Omental fat pad (tissue), 4 donors: ENCODE measurements around the gene LYPD6B. TPM values are rescaled to one million over a fixed set of nuclear protein-coding genes. Genes with fewer than 3 reads are reported as not detected.

Experiments
- ATAC-seq: fragments of 150-250 bp; one replicate; pipeline ENCODE4 v1.9.1; 2016; ENCODE audit warnings: mild to moderate bottlenecking, moderate library complexity; ENCODE audit not compliant: low FRiP score
- DNase-seq: peaks from one replicate; pipeline ENCODE4 v3.0.0-alpha.2; 2019; ENCODE audit warnings: low spot score
- CTCF ChIP-seq, 3 donors: fragments of 450-650 bp; IDR thresholded peaks; one replicate each; pipeline ENCODE4 v1.5.1; 2016 to 2017; ENCODE audit warnings: antibody characterized with exemption in 3 of 3, mild to moderate bottlenecking in 3 of 3, moderate library complexity in 2 of 3
- total RNA-seq, 4 donors: library from RNA; depleted of rRNA; stranded (reverse); fragments of >200 nt; gene quantifications; one replicate each; pipeline ENCODE4 v1.1.0, GENCODE V29; 2016

The LYPD6B gene
- total RNA-seq, 4 donors from 2014 or later: 0.50 to 0.65 TPM; not detected in 2

- ATAC-seq (peak; percentile 87), DNase-seq (no peak)
- TF ChIP-seq CTCF (IDR thresholded peaks at IDR 0.05): no peak
Observed at GRCh38 chr2:149169656-149170055, 131.2 kb downstream of the LYPD6B start.

GRCh38 chr2:149170156-149170555, 131.7 kb downstream of the LYPD6B start:
- no peak for TF ChIP-seq CTCF (IDR thresholded peaks at IDR 0.05)
- no peak for DNase-seq
- ATAC-seq: no peak

GRCh38 chr2:149170911-149171310, 132.4 kb downstream of the LYPD6B start:
- TF ChIP-seq CTCF (IDR thresholded peaks at IDR 0.05): no peak
- ATAC-seq (no peak), DNase-seq (no peak)

- no peak for TF ChIP-seq CTCF (IDR thresholded peaks at IDR 0.05)
- ATAC-seq: no peak
- no peak for DNase-seq
Observed at GRCh38 chr2:149173220-149173619, 134.7 kb downstream of the LYPD6B start.

- ATAC-seq: no peak
- TF ChIP-seq CTCF (IDR thresholded peaks at IDR 0.05): no peak
- no peak for DNase-seq
Observed at GRCh38 chr2:149175956-149176355, 137.5 kb downstream of the LYPD6B start.

GRCh38 chr2:149178612-149179011, 140.1 kb downstream of the LYPD6B start:
- no peak for TF ChIP-seq CTCF (IDR thresholded peaks at IDR 0.05)
- ATAC-seq: no peak

GRCh38 chr2:149180226-149180875, 141.9 kb downstream of the LYPD6B start:
- no peak for TF ChIP-seq CTCF (IDR thresholded peaks at IDR 0.05)
- DNase-seq (no peak), ATAC-seq (no peak)

More at GRCh38 chr2:149178612-149179011, 140.1 kb downstream of the LYPD6B start:
- DNase-seq: no peak
